Endometrial microvascular endothelial cells (primary cell): Measurements from ENCODE around the gene SURF2. TPM values are rescaled to one million over a fixed set of nuclear protein-coding genes. Genes with fewer than 3 reads are reported as not detected.

Experiments used
- total RNA-seq: library from RNA; depleted of rRNA; stranded (reverse); fragments of >200 nt; gene quantifications from one replicate; pipeline ENCODE4 v1.2.3, GENCODE V29; 2015; ENCODE audit errors: inconsistent ontology term

Gene SURF2
- total RNA-seq, 1 donor from 2014 or later, result 15.1 TPM

Other genes starting within 250 kb of the SURF2 start
- 17.6 TPM for gene RALGDS, start 235.3 kb upstream of the SURF2 start, total RNA-seq
- 0.37 TPM for gene GBGT1, start 192.6 kb upstream of the SURF2 start, total RNA-seq
- not detected for gene OBP2B, start 147.3 kb upstream of the SURF2 start, total RNA-seq
- gene ABO, start 81.3 kb upstream of the SURF2 start, total RNA-seq, result not detected
- gene SURF6, start 20.4 kb upstream of the SURF2 start, total RNA-seq, result 24.1 TPM
- 20.3 TPM for gene MED22, start 8.4 kb upstream of the SURF2 start, total RNA-seq
- 2,760 TPM for gene RPL7A, start 8.3 kb upstream of the SURF2 start, total RNA-seq
- gene SURF1, start 63 bp upstream of the SURF2 start, total RNA-seq, result 14.4 TPM
- 299 TPM for gene SURF4, start 19.5 kb downstream of the SURF2 start, total RNA-seq
- gene STKLD1, start 19.8 kb downstream of the SURF2 start, total RNA-seq, result 0.19 TPM
- gene REXO4, start 61.5 kb downstream of the SURF2 start, total RNA-seq, result 18.7 TPM
- gene ADAMTS13, start 65.8 kb downstream of the SURF2 start, total RNA-seq, result 1.8 TPM
- 2.8 TPM for gene CACFD1, start 103.4 kb downstream of the SURF2 start, total RNA-seq
- 45.3 TPM for gene SLC2A6, start 122.5 kb downstream of the SURF2 start, total RNA-seq
- not detected for gene MYMK, start 168.4 kb downstream of the SURF2 start, total RNA-seq
- not detected for gene ADAMTSL2, start 178.2 kb downstream of the SURF2 start, total RNA-seq